NCI-H2107 treated with DMSO at 0.1 percent for 48 hours (cell line): Measurements from ENCODE around the gene FTL.
A peak's percentile ranks its signal among the peaks of the same experiment; 100 is the strongest.

Experiments used
- DNase-seq: peaks from one replicate; lab custom pipeline; 2025; ENCODE audit not compliant: unreplicated experiment; lab: John Stamatoyannopoulos, UW

FTL gene

DNA sequence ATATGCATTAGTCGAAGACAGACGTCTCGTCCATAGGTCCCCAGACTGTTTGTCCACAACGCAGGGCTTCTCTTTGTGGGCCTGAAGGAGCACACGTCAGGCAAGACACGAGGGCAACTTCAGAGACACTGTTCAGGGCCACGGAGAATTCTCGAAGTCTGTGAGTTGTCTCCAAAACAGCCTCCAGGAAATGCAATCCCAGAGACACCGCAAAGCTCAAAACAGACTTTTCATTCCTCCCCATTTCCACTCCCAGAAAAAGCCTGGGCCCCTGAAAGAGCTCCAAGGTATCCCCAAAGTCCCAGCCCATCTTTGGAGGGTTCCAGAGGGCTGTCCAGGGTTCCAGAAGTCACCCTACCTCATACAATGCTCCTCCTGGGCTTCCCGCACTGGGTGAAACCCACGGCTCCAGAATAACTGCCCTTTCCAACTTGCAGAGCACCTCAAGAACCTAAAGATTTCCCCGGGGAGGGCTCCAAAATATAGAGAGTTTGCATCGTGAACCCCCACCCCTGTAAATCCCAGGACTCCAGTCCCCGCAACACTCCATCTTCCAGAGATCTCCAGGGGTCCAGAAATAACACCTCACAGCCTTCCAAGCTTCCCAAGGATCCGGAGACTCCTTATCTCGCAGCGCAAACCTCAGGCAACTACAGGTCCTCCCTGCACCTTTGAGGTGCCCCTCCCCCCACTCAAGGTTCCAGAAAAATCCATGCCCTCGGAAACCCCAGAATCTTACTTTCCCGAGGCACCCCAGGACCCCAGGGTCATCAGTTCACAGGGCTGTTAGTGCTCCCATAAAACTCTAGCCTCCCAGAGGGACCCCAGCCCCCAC, 687 bp upstream of the FTL start:
- no peak for DNase-seq

DNA sequence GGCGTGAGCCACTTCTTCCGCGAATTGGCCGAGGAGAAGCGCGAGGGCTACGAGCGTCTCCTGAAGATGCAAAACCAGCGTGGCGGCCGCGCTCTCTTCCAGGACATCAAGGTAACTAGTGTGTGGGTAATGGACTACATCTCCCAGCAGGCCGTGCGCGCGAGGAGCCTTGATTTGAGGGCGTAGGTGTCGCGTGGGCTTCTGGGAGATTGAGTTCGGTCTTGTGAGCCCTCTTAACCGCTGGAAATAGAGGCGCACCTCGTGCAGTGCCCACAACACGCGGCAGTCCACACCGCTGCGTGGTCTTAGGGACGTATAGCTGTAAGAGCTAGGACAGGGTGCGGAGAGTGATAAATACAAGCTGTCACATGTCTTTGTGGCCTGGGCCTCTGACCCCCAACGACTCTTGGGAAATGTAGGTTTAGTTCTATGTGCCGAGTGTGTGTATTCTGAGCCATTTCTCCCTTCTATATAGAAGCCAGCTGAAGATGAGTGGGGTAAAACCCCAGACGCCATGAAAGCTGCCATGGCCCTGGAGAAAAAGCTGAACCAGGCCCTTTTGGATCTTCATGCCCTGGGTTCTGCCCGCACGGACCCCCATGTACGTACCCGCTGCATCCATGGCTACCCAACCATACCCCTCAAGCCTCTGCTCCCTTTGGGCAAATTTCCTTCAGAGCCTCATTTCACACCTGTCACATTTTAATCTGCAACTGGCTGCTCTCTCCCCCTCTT, 864 bp downstream of the FTL start:
- DNase-seq: peak; percentile 74

- no peak for DNase-seq
These were observed 1.6 kb downstream of the FTL start for GRCh38 chr19:48966541-48967345.

DNA sequence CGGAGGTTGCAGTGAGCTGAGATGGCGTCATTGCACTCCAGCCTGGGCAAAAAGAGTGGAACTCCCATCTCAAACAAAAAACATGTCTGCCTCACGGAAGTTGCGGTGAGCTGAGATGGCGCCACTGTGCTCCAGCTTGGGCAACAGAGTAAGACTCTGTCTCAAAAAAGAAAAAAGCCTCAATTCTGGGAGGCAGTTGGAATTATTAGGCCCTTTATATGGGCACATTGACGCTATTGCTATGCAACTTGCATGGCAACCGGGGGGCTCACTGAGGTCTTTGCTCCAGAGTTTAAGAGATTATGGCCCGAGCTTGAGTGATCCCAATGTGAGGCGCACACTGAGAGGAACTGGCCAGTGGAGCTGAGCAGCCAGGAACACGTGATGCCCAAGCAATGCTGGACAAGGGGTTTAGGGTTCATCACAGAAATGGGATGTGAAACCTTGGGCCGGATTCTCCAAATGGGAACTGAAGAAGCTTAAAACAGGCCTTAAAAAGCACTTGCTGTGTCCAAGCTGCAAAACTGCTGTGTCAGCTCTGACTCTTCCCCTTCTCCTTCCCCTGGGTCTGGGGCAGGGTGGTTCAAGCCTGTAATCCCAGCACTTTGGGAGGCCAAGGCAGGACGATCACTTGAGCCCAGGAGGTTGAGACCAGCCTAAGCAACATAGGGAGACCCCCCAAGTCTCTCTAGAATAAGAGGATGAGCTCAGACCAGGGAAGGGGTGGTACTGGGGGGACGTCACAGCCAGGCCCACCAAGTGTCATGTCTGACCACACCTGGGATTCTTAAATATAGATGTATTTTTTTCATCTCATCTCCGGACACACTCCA, 2.5 kb downstream of the FTL start:
- DNase-seq: no peak

- no peak for DNase-seq
These were observed 3.1 kb downstream of the FTL start for GRCh38 chr19:48968179-48968661.

GRCh38 chr19:48968813-48969218, 3.7 kb downstream of the FTL start:
- DNase-seq: no peak

- no peak for DNase-seq
These were observed 4.4 kb downstream of the FTL start for GRCh38 chr19:48969276-48970138.

- DNase-seq: no peak
These were observed 5.1 kb downstream of the FTL start for GRCh38 chr19:48970139-48970766.

GRCh38 chr19:48970923-48971395, 5.8 kb downstream of the FTL start:
- peak; percentile 51 for DNase-seq

GRCh38 chr19:48975947-48976847, 11.1 kb downstream of the FTL start:
- no peak for DNase-seq

DNA sequence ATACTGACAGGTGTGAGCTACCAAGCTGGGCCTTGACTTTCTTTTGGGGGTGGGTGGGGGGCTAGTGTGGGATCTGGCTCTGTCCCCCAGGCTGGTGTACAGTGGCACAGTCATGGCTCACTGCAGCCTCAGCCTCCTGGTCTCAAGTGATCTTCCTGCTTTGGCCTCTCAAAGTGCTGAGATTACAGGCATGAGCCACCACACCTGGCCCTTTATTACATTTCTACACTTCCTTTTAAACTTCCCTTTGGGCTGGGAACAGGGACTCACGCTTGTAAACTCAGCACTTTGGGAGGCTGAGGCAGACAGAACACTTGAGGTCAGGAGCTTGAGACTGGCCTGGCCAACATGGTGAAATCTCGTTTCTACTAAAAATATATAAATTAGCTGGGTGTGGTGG, 12.0 kb downstream of the FTL start:
- DNase-seq: no peak

- no peak for DNase-seq
These were observed 17.2 kb downstream of the FTL start for GRCh38 chr19:48982280-48982679.

DNA sequence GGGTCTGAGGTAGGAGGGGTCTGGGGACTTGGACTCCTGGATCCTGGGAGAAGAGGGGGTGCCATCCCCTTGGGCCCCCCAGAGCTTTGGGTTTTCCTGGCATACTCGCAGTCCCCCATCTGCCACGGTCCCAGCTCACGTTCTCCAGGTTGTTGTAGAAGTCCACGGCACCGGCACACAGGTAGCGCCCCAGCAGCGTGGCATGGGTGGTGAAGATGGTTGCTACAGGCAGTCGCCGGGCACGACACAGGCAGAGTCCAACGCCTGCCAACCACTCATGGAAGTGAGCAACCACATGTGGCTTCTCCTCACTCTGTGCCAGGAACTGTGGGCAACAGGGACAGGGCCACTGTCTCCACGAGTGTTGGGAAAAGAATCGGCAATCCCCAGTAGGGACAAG, 20.6 kb downstream of the FTL start:
- no peak for DNase-seq

DNA sequence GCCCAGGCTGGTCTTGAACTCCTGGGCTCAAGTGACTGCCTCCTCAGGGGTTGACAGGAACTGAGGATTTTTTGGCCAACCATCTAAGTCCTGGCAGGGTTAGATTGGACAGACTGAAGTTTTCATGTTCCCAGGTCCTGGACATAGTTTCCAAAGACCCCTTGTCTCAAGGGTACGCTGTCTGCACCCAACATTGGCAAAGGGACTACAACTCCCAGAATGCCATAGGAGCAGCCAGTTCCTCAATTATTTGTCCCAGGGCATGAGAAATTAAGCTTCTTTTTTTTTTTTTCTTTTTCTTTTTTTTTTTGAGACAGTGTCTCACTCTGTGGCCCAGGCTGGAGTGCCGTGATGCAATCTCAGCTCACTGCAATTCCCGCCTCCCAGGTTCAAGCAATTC, 21.1 kb downstream of the FTL start:
- DNase-seq: no peak

DNA sequence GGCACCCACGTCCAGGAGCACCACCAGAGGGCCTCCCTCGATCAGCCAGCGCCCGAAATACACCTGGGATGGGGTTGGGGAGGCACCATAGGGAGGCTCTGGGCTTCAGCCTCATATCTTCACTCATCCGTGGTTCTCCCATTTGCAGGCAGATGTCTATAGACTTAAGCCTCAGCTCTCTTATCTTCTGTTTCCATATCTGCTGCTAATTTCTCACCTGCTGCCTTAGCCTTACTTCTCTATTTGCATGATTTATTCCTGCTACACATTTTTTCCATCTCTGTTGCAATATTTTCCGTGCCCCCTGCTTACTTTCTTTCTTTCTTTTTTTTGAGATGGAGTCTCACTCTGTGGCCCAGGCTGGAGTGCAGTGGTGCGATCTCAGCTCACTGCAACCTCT, 22.2 kb downstream of the FTL start:
- no peak for DNase-seq

- no peak for DNase-seq
These were observed 23.2 kb downstream of the FTL start for GRCh38 chr19:48988286-48988685.

GRCh38 chr19:48988860-48989259, 23.8 kb downstream of the FTL start:
- no peak for DNase-seq

DNA sequence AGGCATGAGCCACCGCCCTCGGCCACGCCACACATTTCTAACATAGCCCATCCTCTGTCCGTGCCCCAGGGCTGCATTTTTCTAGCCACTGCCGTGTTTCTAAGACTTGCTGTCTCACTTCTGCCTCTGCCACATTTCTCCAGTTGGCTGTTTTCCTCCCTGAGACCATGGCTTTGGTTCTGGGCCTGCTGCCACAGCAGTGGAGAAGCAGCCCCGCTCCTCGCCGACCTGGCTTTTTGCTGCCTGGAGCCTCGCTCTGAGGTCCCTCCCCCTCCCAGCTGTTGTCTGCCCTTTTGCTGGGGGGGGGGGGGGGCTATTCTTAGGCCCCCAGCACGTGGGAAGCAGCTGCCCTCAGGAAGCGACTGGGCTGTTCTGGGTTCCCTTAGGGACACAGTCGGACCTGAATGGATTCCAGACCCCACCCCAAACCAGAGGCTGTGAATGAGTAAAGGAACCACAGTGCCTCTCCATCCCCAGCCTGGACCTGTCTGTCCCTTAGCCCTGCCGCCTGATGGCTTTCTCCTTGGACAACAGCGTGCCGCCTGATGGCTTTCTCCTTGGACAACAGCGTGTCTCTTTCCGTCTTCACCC, 24.7 kb downstream of the FTL start:
- no peak for DNase-seq
